ENCODE measurements around the gene MNAT1.
A peak's percentile ranks its signal among the peaks of the same experiment; 100 is the strongest.

MNAT1 gene

DNA sequence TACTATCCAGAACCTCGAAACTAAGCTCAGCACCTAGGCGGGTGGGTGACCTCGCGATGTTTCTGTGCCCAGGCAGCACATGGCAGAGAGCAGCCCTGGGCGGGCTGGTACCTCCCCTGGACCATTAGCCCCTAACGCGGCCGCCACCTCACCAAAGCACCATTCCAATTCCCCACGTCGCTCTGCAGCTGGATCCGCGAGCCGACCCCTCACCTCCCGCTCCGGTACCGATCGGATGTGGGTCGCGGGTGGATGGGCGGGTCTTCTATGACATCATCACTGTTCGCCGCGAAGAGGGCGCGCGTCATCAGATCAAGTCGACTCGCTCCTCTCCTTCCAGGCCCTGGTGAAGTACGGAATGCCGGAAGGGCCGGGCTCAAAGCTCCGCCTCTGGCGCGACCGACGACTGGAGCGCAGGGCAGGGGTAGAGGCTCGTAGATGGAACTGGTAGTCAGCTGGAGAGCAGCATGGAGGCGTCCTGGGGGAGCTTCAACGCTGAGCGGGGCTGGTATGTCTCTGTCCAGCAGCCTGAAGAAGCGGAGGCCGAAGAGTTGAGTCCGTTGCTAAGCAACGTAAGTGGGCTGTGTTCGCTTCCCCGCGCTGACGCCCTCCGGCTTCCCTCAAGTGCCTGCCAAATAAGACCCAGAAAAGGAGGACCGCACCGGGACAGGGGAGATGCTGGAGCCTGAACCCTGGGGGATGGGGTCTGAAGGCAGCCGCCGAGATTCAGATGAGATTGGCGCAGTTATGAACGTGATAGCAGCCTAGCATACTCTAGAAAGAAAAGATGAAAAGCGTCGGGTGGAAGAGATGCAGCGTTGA lies 246.5 kb downstream of the MNAT1 start, which contains the start of the genes SLC38A6 and TRMT5:
Gene SLC38A6, plus strand, starts transcription at position 435 of the 822 bp plus-strand sequence. Its CDS starts 33 bp downstream, at position 468.
Gene TRMT5, minus strand, starts transcription at position 269 of the 822 bp plus-strand sequence. Its CDS starts 106 bp downstream, at position 163.
- TF ChIP-seq, protein P1, sequence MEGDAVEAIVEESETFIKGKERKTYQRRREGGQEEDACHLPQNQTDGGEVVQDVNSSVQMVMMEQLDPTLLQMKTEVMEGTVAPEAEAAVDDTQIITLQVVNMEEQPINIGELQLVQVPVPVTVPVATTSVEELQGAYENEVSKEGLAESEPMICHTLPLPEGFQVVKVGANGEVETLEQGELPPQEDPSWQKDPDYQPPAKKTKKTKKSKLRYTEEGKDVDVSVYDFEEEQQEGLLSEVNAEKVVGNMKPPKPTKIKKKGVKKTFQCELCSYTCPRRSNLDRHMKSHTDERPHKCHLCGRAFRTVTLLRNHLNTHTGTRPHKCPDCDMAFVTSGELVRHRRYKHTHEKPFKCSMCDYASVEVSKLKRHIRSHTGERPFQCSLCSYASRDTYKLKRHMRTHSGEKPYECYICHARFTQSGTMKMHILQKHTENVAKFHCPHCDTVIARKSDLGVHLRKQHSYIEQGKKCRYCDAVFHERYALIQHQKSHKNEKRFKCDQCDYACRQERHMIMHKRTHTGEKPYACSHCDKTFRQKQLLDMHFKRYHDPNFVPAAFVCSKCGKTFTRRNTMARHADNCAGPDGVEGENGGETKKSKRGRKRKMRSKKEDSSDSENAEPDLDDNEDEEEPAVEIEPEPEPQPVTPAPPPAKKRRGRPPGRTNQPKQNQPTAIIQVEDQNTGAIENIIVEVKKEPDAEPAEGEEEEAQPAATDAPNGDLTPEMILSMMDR (IDR thresholded peaks at IDR 0.05): no peak
- Histone ChIP-seq H3K27me3 (no peaks in the 10 kb centered on the region), H3K27ac (peak within 1 kb of the TSS; percentile 34), H3K4me1 (ENCODE audit: control insufficient read depth in 1 of 2, insufficient read depth in 1 of 2, low read depth in 1 of 2, low read length in 1 of 2) (peaks cover 13 to 16% of the 10 kb centered on the region in 2 experiments), H3K4me3 (ENCODE audit: low read depth in 1 of 2, low read length in 1 of 2) (peak within 1 kb of the TSS; percentile 75 to 80), H3K36me3 (no peaks in the 10 kb centered on the region), H3K9me3 (no peaks in the 10 kb centered on the region)

- Histone ChIP-seq H3K9me3 (no peaks in the 10 kb centered on the region), H3K4me1 (ENCODE audit: control insufficient read depth in 1 of 2, insufficient read depth in 1 of 2, low read depth in 1 of 2, low read length in 1 of 2) (peaks cover 13 to 16% of the 10 kb centered on the region in 2 experiments), H3K36me3 (no peaks in the 10 kb centered on the region), H3K4me3 (ENCODE audit: low read depth in 1 of 2, low read length in 1 of 2) (peak overlapping the region; percentile 75 to 80), H3K27ac (peak overlapping the region; percentile 34), H3K27me3 (no peaks in the 10 kb centered on the region)
- TF ChIP-seq, protein P1 (IDR thresholded peaks at IDR 0.05): no peak
These were observed 247.3 kb downstream of the MNAT1 start for GRCh38 chr14:60981633-60982455.

DNA sequence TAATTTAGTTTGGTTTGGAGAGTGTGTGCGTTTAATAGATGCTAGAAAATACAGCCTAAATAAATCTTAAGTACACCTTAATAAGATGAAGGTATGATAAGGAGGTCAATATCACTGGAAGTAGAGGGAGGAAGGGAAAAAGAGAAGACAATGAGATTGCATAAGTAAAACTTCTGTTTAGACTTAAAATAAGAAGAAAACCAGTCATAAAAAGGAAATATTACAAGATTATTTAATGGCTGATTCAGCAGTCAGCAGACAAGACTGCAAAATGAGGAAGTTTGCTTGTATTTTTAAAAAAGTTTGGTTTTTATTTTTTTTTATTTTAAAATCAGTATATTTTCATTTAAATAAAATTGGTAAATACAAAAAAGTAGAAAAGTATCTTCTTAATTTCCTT lies 249.6 kb downstream of the MNAT1 start:
- no peak overlapping the region for H3K4me3 ChIP-seq (ENCODE audit: low read depth in 1 of 2, low read length in 1 of 2)
- no peaks in the 10 kb centered on the region for H3K9me3 ChIP-seq
- TF ChIP-seq, protein P1 (IDR thresholded peaks at IDR 0.05): no peak
- no peaks in the 10 kb centered on the region for H3K36me3 ChIP-seq
- peaks cover 13 to 16% of the 10 kb centered on the region in 2 experiments for H3K4me1 ChIP-seq (ENCODE audit: control insufficient read depth in 1 of 2, insufficient read depth in 1 of 2, low read depth in 1 of 2, low read length in 1 of 2)
- no peak overlapping the region for H3K27ac ChIP-seq
- no peaks in the 10 kb centered on the region for H3K27me3 ChIP-seq

DNA sequence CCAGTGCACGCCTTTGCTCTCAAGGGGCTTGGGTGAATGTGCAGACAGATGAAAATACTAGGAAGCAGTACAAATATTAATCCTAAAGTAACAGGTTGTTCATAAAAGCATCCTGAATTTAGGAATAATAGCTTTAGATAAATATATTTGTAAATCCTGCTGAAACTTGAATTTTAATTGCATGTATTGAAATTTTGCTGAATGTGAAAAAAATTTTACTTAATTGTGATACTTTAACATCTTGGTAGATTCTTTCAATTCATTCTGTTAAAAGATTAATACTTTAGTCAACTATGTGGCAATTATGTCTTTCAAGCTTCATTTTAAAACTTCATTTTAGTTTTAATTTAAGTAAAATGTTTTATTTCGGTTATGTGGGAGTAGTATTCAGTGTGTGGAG lies 251.9 kb downstream of the MNAT1 start:
- Histone ChIP-seq H3K4me3 (ENCODE audit: low read depth in 1 of 2, low read length in 1 of 2) (no peak overlapping the region), H3K27me3 (no peaks in the 10 kb centered on the region), H3K9me3 (no peaks in the 10 kb centered on the region), H3K36me3 (no peaks in the 10 kb centered on the region), H3K4me1 (ENCODE audit: control insufficient read depth in 1 of 2, insufficient read depth in 1 of 2, low read depth in 1 of 2, low read length in 1 of 2) (peaks cover 9 to 10% of the 10 kb centered on the region in 2 experiments), H3K27ac (no peak overlapping the region)
- TF ChIP-seq, protein P1 (IDR thresholded peaks at IDR 0.05): no peak

DNA sequence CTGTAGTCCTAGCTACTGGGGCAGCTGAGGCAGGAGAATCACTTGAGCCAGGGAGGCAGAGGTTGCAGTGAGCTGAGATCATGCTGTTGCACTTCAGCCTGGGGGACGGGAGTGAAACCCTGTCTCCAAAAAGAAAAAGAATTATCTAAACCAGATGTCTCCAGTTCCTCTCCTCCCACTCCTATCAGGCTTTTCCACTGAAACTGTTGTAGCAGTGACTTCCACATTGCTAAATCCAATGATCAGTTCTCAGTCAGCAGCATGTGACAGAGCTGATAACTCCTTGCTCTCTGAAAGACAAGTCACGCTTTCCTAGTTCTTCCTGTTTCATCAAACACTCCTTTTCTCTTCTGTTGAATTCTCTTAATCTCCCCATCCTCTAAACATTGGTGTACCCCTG lies 255.0 kb downstream of the MNAT1 start:
- H3K4me3 ChIP-seq (ENCODE audit: low read depth in 1 of 2, low read length in 1 of 2): no peak overlapping the region
- H3K27me3 ChIP-seq: no peaks in the 10 kb centered on the region
- H3K9me3 ChIP-seq: no peaks in the 10 kb centered on the region
- H3K27ac ChIP-seq: no peak overlapping the region
- H3K4me1 ChIP-seq (ENCODE audit: control insufficient read depth in 1 of 2, insufficient read depth in 1 of 2, low read depth in 1 of 2, low read length in 1 of 2): no peaks in the 10 kb centered on the region
- TF ChIP-seq, protein P1 (IDR thresholded peaks at IDR 0.05): no peak
- H3K36me3 ChIP-seq: no peaks in the 10 kb centered on the region

Data from neutrophil (primary cell).